T follicular helper cell (primary cell): ENCODE measurements around the gene CFAP20DC.

Source experiments
- DNase-seq: peaks from one replicate; pipeline ENCODE4 v3.0.0-alpha.2; 2020; ENCODE audit warnings: low read depth

The CFAP20DC gene

DNA sequence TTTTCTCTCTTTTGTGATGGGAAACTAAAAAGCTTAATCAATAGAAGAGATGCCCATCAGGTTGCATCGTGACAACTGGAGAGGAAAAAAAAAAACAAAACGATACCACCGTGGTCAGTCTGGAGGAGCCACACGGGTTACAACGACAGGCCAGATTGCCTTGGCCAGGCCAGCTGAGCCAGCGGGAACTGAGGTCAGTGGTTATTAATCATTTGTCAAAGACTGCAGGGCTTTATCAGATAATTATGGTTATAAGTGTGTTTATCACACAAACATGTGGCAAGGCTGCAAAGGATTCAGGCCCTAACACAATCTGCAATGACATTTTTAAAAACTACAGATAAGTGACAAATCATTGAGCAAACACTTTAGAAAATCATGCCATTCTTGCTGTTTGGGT is 248.3 kb downstream of the CFAP20DC start:
- DNase-seq = no peak

GRCh38 chr3:58800940-58801339 is 248.9 kb downstream of the CFAP20DC start:
- no peak for DNase-seq

DNA sequence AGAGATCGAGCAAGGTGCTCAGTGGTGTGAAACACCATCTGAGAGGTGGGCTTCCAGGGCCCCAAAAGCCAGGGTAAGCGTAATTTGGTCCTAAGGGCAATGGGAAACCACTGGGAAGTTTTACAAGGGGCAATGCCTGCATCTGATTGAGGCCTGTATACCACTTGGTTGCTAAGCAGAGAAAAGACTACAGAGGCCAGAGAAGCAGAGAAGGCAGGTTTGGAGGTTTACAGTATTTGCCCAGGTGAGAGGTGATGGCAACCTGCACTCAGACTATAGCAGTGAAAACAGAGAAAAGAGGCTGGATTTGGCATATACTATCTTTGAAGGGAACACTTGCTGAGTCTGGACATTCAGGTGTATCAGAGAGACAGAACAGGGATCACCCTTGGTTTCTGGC is 249.8 kb downstream of the CFAP20DC start:
- DNase-seq = no peak

GRCh38 chr3:58799271-58799670 is 250.6 kb downstream of the CFAP20DC start:
- DNase-seq = no peak

- no peak for DNase-seq
Observed at GRCh38 chr3:58798312-58798711, 251.5 kb downstream of the CFAP20DC start.

GRCh38 chr3:58794750-58795149 is 255.1 kb downstream of the CFAP20DC start:
- DNase-seq = no peak

GRCh38 chr3:58793938-58794337 is 255.9 kb downstream of the CFAP20DC start:
- no peak for DNase-seq

GRCh38 chr3:58792921-58793451 is 256.8 kb downstream of the CFAP20DC start:
- no peak for DNase-seq

- no peak for DNase-seq
Observed at GRCh38 chr3:58789385-58789784, 260.4 kb downstream of the CFAP20DC start.

DNA sequence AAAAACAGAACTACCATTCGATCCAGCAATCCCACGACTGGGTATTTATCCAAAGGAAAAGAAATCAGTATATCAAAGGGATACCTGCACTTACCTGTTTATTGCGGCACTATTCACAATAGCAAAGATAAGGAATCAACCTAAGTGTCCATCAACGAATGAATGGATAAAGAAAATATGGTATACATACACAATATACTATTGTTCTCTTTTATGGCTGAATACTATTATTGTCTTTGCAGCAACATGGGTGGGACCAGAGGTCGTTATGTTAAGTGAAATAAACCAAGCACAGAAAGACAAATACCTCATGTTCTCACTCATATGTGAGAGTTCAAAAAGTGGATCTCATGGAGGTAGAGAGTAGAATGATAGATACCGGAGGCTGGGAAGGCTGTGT is 264.9 kb downstream of the CFAP20DC start:
- DNase-seq = no peak

- DNase-seq = no peak
Observed at GRCh38 chr3:58784425-58784824, 265.4 kb downstream of the CFAP20DC start.

DNA sequence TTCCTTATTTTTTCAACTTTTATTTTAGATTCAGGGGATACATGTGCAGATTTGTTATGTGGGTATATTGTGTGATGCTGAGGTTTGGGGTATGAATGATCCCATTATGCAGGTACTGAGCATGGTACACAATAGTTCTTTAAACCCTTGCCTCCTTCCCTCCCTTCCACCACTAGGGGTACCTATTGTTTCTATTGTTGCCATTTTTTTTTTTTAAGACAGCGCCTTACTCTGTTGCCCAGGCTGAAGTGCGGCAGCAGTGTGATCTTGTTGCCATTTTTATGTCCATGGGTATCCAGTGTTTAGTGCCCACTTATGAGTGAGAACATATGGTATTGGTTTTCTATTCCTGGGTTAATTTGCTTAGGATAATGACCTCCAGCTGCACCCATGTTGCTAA is 266.0 kb downstream of the CFAP20DC start:
- DNase-seq = no peak

DNA sequence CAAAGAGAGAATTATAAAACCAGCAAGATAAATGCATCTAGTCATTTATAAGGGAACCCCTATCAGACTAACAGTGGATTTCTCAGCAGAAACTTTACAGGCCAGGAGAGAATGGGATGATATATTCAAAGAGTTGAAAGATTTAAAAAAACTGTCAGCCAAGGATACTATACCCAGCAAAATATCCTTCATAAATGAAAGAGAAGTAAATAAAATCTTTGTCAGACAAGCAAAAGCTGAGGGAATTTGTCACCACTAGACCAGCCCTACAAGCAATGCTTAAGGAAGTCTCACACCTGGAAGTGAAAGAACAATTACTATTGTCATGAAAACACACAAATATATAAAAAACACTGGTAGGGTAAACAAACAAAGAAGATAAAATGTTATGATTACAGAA is 269.9 kb downstream of the CFAP20DC start:
- DNase-seq = no peak

DNA sequence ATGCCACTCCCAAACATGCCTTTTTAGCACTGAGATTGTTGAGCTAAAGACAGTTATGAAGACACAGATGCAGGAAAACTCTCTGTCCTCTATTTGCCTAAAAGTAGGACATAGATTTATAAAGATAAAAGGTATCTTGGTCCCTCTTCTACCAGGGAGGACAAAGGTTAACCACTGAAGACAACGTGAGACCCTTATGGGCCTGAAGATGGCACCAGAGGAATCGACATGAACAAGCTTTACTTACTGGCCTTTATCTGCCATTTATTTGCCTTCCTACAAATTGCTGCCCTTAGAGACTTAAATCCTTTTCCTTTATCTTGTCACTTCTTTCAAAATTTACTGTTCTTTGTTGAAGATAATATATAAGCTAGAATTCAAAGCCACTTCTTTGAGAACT is 273.6 kb downstream of the CFAP20DC start:
- DNase-seq = no peak

DNA sequence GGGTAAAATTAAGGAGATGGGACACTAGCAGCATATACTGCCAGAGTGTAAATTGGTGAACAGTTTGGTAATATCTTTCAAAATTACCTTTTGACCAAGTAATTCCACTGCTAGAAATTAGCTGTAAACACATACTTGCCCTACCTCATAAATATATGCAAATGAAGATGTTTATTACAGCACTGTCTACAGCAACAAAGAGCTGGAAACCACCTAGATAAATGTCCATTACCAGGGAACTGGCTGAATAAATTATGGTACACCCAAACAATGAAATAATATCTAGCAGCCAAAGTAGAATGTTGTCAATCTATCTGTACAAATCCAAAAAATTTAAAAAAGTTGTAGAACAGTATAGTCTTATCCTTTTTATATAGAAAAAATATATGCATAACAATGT is 277.4 kb downstream of the CFAP20DC start:
- DNase-seq = no peak

- no peak for DNase-seq
Observed at GRCh38 chr3:58769065-58769464, 280.8 kb downstream of the CFAP20DC start.

- DNase-seq = no peak
Observed at GRCh38 chr3:58766587-58767282, 283.1 kb downstream of the CFAP20DC start.

DNA sequence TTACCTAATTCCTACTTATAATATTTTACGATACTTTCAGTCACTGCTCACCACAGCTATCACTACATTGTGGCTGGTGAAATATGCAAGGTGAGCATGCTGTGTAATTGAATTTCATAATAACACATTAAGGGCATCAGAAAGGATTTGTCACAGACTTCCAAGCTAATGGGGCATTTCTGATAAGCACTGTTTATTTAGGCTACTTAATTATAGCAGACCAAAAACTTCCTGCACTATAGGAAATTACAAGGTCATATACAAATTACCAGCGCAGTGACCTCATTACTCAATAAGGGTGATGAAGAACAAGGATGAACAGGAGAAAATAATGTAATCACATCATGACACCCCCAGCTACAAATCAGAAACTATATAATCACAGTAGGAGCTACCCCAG is 294.7 kb downstream of the CFAP20DC start:
- no peak for DNase-seq

DNA sequence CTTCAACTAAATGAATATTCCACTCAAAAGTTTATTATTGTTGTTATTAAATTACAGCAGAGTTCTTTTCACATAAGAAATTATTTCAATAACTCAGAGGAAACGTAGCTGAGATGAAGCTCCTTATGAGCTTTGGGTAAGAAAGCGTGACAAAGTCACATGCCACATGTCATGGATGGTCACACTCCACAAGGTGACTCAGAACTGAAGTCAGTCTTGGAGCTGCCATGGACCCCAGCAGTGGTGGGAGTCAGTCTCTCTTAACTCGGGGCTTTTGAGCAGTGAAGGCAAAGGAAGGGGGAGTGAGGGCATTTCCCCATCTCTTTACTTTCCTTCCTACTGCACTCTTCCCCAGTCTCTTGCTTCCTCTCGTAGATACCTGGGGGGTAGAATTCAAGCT is 295.8 kb downstream of the CFAP20DC start:
- no peak for DNase-seq

DNA sequence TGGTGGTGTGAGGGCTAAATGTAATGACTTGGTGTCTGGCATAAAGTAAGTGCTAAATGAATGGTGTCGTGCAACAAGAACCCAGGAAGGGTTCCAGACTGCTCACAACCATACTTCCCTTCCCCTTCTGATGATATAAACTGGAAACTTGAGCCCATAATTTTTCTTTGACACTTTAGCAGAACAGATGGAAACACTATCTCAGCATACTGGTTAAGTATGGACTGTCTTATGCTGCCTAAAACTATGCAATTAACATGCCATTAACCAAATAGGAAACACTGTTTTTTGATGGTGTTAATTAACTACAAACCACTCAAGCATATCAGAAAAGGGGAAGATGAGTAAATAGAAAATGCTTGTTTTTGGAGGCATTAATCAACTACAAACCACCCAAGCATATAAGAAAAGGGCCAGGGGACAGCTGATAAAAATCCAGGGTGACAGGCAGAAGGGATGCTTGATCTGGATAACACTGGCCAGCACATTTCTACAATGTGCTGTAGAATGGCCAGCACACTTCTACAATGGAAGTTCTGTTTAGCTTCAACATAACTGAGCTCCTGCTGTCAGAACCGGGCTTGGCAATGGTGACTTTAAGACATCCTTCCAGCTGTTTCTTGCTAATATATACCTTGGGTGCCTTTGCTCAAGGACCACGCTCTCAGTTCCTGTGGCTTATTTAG is 297.8 kb downstream of the CFAP20DC start:
- no peak for DNase-seq

- DNase-seq = no peak
Observed at GRCh38 chr3:58751235-58751634, 298.6 kb downstream of the CFAP20DC start.

DNA sequence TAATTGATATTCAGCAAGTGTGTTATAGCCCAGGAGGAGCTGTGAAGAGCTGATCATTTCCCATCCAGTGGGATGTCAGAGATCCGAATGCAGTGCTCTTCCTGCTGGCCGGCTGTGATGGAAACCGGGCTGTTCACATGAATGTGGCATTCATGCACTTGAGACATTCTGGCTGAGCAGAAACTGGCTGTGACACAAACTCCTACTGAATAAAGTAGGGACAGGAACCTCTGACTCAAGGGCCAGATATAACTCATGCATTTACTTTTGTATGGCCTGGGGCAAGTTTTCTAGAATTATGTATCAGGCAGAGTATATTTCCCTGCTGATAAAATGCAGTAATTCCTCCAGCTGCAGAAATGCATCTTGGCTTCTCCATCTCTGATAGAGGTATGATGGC is 299.9 kb downstream of the CFAP20DC start:
- no peak for DNase-seq

- no peak for DNase-seq
Observed at GRCh38 chr3:58748024-58748423, 301.8 kb downstream of the CFAP20DC start.

DNA sequence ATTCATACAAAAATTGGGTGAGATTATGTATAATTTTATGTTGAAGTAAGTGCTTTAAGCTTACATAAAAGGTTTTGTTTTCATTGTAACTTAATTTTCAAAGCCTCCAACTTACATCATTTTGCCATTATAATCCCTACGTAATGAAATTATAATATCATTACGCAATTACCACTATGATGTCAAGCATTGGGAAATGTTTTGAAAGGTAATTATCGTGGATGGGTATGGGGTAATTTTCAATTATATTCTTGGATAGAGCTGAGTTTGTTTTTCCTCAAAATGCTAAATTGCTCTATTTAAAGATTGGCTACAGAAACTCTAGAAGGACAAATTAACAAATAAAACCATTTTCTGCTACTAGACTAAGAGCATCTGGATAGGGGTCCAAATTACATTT is 303.1 kb downstream of the CFAP20DC start:
- DNase-seq = no peak
